ENCODE measurements around the gene C12orf42. TPM values are rescaled to one million over a fixed set of nuclear protein-coding genes. Genes with fewer than 3 reads are reported as not detected.

Gene C12orf42
- total RNA-seq, 1 experiment from 2014 or later = not detected

GRCh38 chr12:103336940-103337339 is 158.8 kb downstream of the C12orf42 start:
- Histone ChIP-seq H3K4me2 (ENCODE audit: low read length) (no peak overlapping the region), H3K9me2 (ENCODE audit: insufficient read depth) (no peaks in the 10 kb centered on the region), H3K4me1 (ENCODE audit: control insufficient read depth in 1 of 2, insufficient read depth in 2 of 2, low read length in 2 of 2) (no peaks in the 10 kb centered on the region), H2AFZ (ENCODE audit: low read depth, low read length, poor library complexity, severe bottlenecking) (no peak overlapping the region), H3K27me3 (ENCODE audit: insufficient read depth, low read length) (peaks cover 21% of the 10 kb centered on the region), H3K79me2 (ENCODE audit: insufficient read depth, low read length) (no peaks in the 10 kb centered on the region), H4K20me1 (ENCODE audit: insufficient read depth) (no peaks in the 10 kb centered on the region), H3K36me3 (ENCODE audit: control insufficient read depth in 1 of 2, insufficient read depth in 2 of 2, low read length in 2 of 2) (no peaks in the 10 kb centered on the region), H3K9me3 (ENCODE audit: control insufficient read depth in 1 of 2, insufficient read depth in 1 of 2, low read depth in 1 of 2, low read length in 2 of 2) (no peaks in the 10 kb centered on the region), H3K27ac (ENCODE audit: low read depth, low read length) (no peak overlapping the region), H3K4me3 (replicated peaks in 1 of 2; ENCODE audit: low read depth in 1 of 2, low read length in 2 of 2) (no peak overlapping the region), H3K9ac (ENCODE audit: low read length) (no peak overlapping the region)
- DNase-seq (ENCODE audit: low read depth, low spot score) (no peak), ATAC-seq (no peak)
- ChIA-PET RAD21 (ENCODE audit: low non-redundant PET in 1 of 2, low total read pairs in 2 of 2, uncharacterized antibody in 2 of 2, unreplicated experiment in 2 of 2) (no interaction called here), CTCF (no interaction called here), POLR2A (no interaction called here)
- BruUV-seq (replicated peaks) = no TSS peak
- intact Hi-C loops (cut with micrococcal nuclease) = no loop called here
- TF ChIP-seq CBX3 (IDR thresholded peaks at IDR 0.05; ENCODE audit: low read depth) (no peak), ZNF274 (IDR thresholded peaks at IDR 0.05; ENCODE audit: low read depth, low read length) (no peak), EZH2 (IDR thresholded peaks at IDR 0.05) (no peak), ELF1 (IDR thresholded peaks at IDR 0.05; ENCODE audit: borderline replicate concordance, low read depth) (no peak)

GRCh38 chr12:103334466-103334865 is 161.3 kb downstream of the C12orf42 start:
- ATAC-seq (no peak), DNase-seq (ENCODE audit: low read depth, low spot score) (no peak)
- peaks cover 30% of the 10 kb centered on the region for H3K27me3 ChIP-seq (ENCODE audit: insufficient read depth, low read length)
- H3K79me2 ChIP-seq (ENCODE audit: insufficient read depth, low read length) = no peaks in the 10 kb centered on the region
- TF ChIP-seq ZBTB33 (IDR thresholded peaks at IDR 0.05; ENCODE audit: extremely low read depth, insufficient replicate concordance, low read length) (no peak), ATF3 (IDR thresholded peaks at IDR 0.05) (no peak), SIN3A (IDR thresholded peaks at IDR 0.05; ENCODE audit: low read depth) (no peak), RAD21 (IDR thresholded peaks at IDR 0.05; ENCODE audit: low read depth) (no peak), CTCF (IDR thresholded peaks at IDR 0.05 in 2 of 3, conservative IDR thresholded peaks at IDR 0.05 in 1 of 3; ENCODE audit: borderline replicate concordance in 1 of 3, insufficient read depth in 1 of 3, low read depth in 2 of 3, low read length in 2 of 3) (no peak), EZH2phosphoT487 (IDR thresholded peaks at IDR 0.05; ENCODE audit: borderline replicate concordance) (no peak), POLR2AphosphoS5 (IDR thresholded peaks at IDR 0.05; ENCODE audit: low read depth, low read length) (no peak), YY1 (IDR thresholded peaks at IDR 0.05; ENCODE audit: extremely low read depth, insufficient replicate concordance, low read depth, low read length) (no peak), SP1 (IDR thresholded peaks at IDR 0.05; ENCODE audit: low read depth) (no peak), CBX3 (IDR thresholded peaks at IDR 0.05; ENCODE audit: low read depth) (no peak), ZFX (IDR thresholded peaks at IDR 0.05) (no peak), EGR1 (IDR thresholded peaks at IDR 0.05; ENCODE audit: low read depth) (no peak), POLR2A (IDR thresholded peaks at IDR 0.05; ENCODE audit: borderline replicate concordance, extremely low read depth, insufficient read depth, insufficient read length) (no peak), JUND (IDR thresholded peaks at IDR 0.05) (no peak), SRF (IDR thresholded peaks at IDR 0.05; ENCODE audit: low read depth) (no peak), TCF7L2 (IDR thresholded peaks at IDR 0.05; ENCODE audit: borderline replicate concordance, extremely low read depth, insufficient read depth, insufficient read length) (no peak), ZNF274 (IDR thresholded peaks at IDR 0.05; ENCODE audit: low read depth, low read length) (no peak), FOSL1 (IDR thresholded peaks at IDR 0.05; ENCODE audit: low read depth) (no peak)
- H3K9ac ChIP-seq (ENCODE audit: low read length) = no peak overlapping the region
- POLR2A ChIA-PET = no interaction called here
- no peak overlapping the region for H3K27ac ChIP-seq (ENCODE audit: low read depth, low read length)
- no TSS peak for BruUV-seq (replicated peaks)
- no peaks in the 10 kb centered on the region for H4K20me1 ChIP-seq (ENCODE audit: insufficient read depth)
- no peak overlapping the region for H3K4me2 ChIP-seq (ENCODE audit: low read length)
- no peaks in the 10 kb centered on the region for H3K36me3 ChIP-seq (ENCODE audit: control insufficient read depth in 1 of 2, insufficient read depth in 2 of 2, low read length in 2 of 2)
- intact Hi-C loops (cut with micrococcal nuclease) = no loop called here
- RAD21 ChIA-PET (ENCODE audit: low non-redundant PET in 1 of 2, low total read pairs in 2 of 2, uncharacterized antibody in 2 of 2, unreplicated experiment in 2 of 2) = no interaction called here
- CTCF ChIA-PET = no interaction called here
- no peak overlapping the region for H3K4me3 ChIP-seq (replicated peaks in 1 of 2; ENCODE audit: low read depth in 1 of 2, low read length in 2 of 2)
- no peaks in the 10 kb centered on the region for H3K9me2 ChIP-seq (ENCODE audit: insufficient read depth)
- no peaks in the 10 kb centered on the region for H3K9me3 ChIP-seq (ENCODE audit: control insufficient read depth in 1 of 2, insufficient read depth in 1 of 2, low read depth in 1 of 2, low read length in 2 of 2)
- no peaks in the 10 kb centered on the region for H3K4me1 ChIP-seq (ENCODE audit: control insufficient read depth in 1 of 2, insufficient read depth in 2 of 2, low read length in 2 of 2)
- no peak overlapping the region for H2AFZ ChIP-seq (ENCODE audit: low read depth, low read length, poor library complexity, severe bottlenecking)

All from HCT116 (cell line).